ENCODE measurements around the gene GPR139. TPM values are rescaled to one million over a fixed set of nuclear protein-coding genes. Genes with fewer than 3 reads are reported as not detected.

GPR139 gene
- total RNA-seq, 1 donor from 2014 or later, result not detected

GRCh38 chr16:20004931-20005330 is 68.8 kb downstream of the GPR139 start:
- H3K27ac Mint-ChIP-seq, result no peak overlapping the region
- ATAC-seq (ENCODE audit: low read depth) (no peak), DNase-seq (no peak)
- POLR2A ChIA-PET, result no interaction called here
- no peaks in the 10 kb centered on the region for H3K36me3 Mint-ChIP-seq (ENCODE audit: low read depth)
- CTCF ChIA-PET, result no interaction called here
- intact Hi-C loops (cut with micrococcal nuclease), result no loop called here
- TF ChIP-seq, protein P1, sequence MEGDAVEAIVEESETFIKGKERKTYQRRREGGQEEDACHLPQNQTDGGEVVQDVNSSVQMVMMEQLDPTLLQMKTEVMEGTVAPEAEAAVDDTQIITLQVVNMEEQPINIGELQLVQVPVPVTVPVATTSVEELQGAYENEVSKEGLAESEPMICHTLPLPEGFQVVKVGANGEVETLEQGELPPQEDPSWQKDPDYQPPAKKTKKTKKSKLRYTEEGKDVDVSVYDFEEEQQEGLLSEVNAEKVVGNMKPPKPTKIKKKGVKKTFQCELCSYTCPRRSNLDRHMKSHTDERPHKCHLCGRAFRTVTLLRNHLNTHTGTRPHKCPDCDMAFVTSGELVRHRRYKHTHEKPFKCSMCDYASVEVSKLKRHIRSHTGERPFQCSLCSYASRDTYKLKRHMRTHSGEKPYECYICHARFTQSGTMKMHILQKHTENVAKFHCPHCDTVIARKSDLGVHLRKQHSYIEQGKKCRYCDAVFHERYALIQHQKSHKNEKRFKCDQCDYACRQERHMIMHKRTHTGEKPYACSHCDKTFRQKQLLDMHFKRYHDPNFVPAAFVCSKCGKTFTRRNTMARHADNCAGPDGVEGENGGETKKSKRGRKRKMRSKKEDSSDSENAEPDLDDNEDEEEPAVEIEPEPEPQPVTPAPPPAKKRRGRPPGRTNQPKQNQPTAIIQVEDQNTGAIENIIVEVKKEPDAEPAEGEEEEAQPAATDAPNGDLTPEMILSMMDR (IDR thresholded peaks at IDR 0.05), result no peak
- H3K4me3 Mint-ChIP-seq, result no peak overlapping the region
- H3K27me3 Mint-ChIP-seq, result no peaks in the 10 kb centered on the region
- H3K4me1 Mint-ChIP-seq, result no peaks in the 10 kb centered on the region
- H3K9me3 Mint-ChIP-seq, result peaks cover 3% of the 10 kb centered on the region

DNA sequence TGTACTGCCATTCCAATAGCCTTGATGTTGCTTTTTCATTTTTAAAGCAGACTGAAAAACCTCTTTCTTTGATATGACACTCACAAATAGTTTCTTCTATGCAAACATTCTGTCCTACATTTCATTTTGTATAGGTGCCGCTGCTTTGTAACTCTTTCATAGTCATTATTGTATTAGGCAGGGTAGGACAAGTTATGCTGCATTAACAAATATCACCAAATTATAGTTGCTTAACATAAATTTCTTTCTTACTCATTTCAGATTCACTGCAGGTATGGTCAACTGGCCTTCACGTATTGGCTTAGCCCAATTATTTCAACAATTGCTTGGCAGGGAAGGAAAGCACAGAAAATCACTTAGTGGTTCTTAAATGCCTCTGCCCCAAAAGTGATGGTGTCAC is 70.8 kb downstream of the GPR139 start:
- no peak for ATAC-seq (ENCODE audit: low read depth)
- DNase-seq, result no peak
- TF ChIP-seq, protein P1 (IDR thresholded peaks at IDR 0.05), result no peak
- no peaks in the 10 kb centered on the region for H3K36me3 Mint-ChIP-seq (ENCODE audit: low read depth)
- no peak overlapping the region for H3K27ac Mint-ChIP-seq
- H3K27me3 Mint-ChIP-seq, result no peaks in the 10 kb centered on the region
- H3K9me3 Mint-ChIP-seq, result peaks cover 3% of the 10 kb centered on the region
- H3K4me1 Mint-ChIP-seq, result no peaks in the 10 kb centered on the region
- intact Hi-C loops (cut with micrococcal nuclease), result no loop called here
- no peak overlapping the region for H3K4me3 Mint-ChIP-seq
- CTCF ChIA-PET, result no interaction called here
- POLR2A ChIA-PET, result no interaction called here

- TF ChIP-seq, protein P1 (IDR thresholded peaks at IDR 0.05), result no peak
- Mint-ChIP-seq H3K27me3 (no peaks in the 10 kb centered on the region), H3K9me3 (peaks cover 3% of the 10 kb centered on the region), H3K27ac (no peak overlapping the region), H3K36me3 (ENCODE audit: low read depth) (no peaks in the 10 kb centered on the region), H3K4me1 (no peaks in the 10 kb centered on the region), H3K4me3 (no peak overlapping the region)
- POLR2A ChIA-PET, result no interaction called here
- ATAC-seq (ENCODE audit: low read depth) (no peak), DNase-seq (no peak)
- CTCF ChIA-PET, result no interaction called here
- intact Hi-C loops (cut with micrococcal nuclease), result no loop called here
These were observed 71.6 kb downstream of the GPR139 start for GRCh38 chr16:20001856-20002707.

DNA sequence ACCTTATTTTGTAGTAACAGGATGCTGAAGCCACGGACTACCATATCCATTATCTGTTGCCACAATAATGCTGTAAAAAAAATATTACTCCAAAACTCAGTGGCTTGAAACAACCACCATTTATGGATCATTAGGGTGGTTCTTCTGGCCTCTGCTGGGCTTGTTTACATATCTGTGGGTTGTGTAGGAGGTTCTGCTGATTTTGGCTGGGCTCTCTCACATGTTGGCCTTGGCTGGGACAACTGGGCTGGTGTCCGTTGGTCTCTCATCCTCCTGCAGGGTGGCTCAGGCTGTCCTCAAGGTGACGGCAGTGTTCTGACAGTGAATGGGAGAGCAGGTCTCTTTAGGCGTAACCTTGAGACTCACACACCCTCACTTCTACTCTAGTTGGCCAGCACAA is 76.0 kb downstream of the GPR139 start:
- H3K36me3 Mint-ChIP-seq (ENCODE audit: low read depth), result no peaks in the 10 kb centered on the region
- CTCF ChIA-PET, result no interaction called here
- POLR2A ChIA-PET, result no interaction called here

GRCh38 chr16:19997264-19997663 is 76.4 kb downstream of the GPR139 start:
- TF ChIP-seq, protein P1 (IDR thresholded peaks at IDR 0.05), result no peak
- ChIA-PET CTCF (no interaction called here), POLR2A (no interaction called here)
- no peak for ATAC-seq (ENCODE audit: low read depth)
- H3K36me3 Mint-ChIP-seq (ENCODE audit: low read depth), result no peaks in the 10 kb centered on the region
- intact Hi-C loops (cut with micrococcal nuclease), result no loop called here
- no peaks in the 10 kb centered on the region for H3K4me1 Mint-ChIP-seq
- DNase-seq, result no peak
- no peak overlapping the region for H3K4me3 Mint-ChIP-seq
- no peaks in the 10 kb centered on the region for H3K27me3 Mint-ChIP-seq
- H3K27ac Mint-ChIP-seq, result no peak overlapping the region
- no peaks in the 10 kb centered on the region for H3K9me3 Mint-ChIP-seq

More for the DNA sequence above, 76.0 kb downstream of the GPR139 start:
- no peak overlapping the region for H3K4me3 Mint-ChIP-seq
- intact Hi-C loops (cut with micrococcal nuclease), result no loop called here
- no peak for DNase-seq
- ATAC-seq (ENCODE audit: low read depth), result no peak
- TF ChIP-seq, protein P1 (IDR thresholded peaks at IDR 0.05), result no peak
- H3K4me1 Mint-ChIP-seq, result no peaks in the 10 kb centered on the region
- H3K27me3 Mint-ChIP-seq, result no peaks in the 10 kb centered on the region
- no peak overlapping the region for H3K27ac Mint-ChIP-seq
- no peaks in the 10 kb centered on the region for H3K9me3 Mint-ChIP-seq

Data from activated B cell treated with CpG ODN at 0.5 μM for 24 hours (primary cell).